ENCODE measurements around the gene KRT73.

Gene KRT73

DNA sequence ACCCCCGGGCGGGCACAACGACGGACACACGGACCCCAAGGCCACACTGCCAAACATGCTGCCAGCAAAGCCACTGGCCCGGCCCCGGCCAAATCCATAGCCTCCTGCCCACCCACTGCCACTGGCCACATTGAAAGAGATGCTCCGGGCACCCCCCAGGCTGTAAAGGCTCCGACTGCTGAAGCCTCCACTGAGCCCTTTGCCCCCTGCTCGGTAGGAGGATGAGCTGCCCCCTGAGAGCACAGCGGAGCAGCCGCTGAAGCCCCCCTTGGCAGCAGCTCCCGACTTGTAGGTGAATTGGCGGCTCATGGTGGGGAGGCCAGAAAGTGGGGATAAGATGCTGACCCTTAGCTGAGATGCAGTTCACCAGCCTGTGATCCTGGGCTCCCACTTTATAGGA lies at the start of gene KRT73:
Gene KRT73, minus strand, starts transcription at position 344 of the 400 bp plus-strand sequence. Its CDS starts 35 bp downstream, at position 309.
- DNase-seq (ENCODE audit: low read depth): no peak

DNA sequence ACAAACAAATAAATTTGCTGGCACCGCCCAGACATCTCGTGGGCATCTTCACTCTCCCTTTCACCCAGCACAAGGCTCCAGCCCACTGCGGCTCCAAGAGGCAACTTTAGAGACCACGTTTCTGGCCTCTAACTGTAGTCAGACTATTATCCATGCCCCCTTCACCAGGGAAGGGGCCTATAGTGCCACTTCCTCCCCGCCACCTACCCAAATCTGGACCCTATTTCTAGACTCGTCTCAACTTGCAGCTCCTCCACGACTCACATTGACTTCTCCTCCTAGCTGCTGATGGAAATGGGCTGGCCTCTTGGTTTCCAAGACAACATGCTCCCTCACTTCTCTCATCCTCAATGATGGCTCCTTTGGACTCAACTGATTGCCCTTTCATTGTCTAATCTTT lies 49.6 kb upstream of the KRT73 start:
- no peak for DNase-seq (ENCODE audit: low read depth)

DNA sequence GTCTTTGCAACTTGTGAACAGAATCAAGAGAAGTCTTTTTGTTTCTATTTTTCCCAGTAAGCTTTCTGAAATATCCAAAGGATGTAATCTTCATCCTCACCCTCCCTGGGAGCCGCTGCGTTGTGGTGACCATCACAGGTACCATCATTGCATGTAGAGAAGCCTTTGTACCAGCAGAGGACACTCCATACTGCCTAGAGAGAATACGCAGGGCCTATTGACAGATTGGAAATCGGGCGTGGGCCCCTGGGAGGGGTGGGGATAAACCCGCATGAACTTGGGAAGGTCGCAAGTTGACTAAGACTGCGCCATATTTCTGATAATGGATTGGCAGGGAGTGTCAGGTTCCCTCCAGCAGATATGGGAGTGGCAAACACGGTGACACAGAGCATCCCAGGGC lies 49.1 kb upstream of the KRT73 start:
- DNase-seq (ENCODE audit: low read depth): no peak

DNA sequence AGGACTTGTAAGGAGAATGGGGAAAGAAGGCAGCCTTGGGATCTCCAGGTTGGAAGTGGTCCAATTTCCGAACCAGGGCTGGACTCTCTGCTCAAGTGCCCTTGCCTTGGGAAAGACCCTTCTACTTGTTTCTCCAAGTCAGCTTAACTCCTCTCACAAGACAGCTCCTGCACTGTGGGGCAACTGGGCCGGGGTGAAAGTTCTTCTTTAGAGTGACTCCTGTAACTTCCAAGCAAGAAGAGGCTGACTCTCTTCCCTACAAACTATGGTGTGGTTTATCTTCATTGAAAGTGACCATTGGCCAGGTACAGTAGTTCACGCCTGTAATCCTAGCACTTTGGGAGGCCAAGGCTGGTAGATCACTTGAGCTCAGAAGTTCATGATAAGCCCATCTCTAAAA lies 48.1 kb upstream of the KRT73 start:
- no peak for DNase-seq (ENCODE audit: low read depth)

DNA sequence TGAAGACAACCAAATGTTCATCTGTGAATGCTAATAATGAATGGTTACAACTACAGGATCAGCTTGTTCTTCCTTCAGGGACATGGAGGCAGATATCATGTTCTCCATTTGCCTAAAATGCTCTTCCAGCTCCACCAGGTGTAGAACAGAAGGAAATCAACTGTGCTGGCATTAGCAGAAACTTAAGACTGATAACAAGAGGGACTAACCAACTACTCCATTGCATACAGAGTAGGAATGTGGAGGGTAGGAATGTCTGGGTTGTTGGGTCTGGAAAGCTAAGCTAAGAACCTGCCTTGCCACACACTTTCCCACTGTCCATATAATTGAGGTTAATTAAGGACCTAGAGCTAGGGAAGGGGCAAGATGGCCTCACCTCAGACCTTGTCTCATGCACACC lies 45.1 kb upstream of the KRT73 start:
- DNase-seq (ENCODE audit: low read depth): no peak

DNA sequence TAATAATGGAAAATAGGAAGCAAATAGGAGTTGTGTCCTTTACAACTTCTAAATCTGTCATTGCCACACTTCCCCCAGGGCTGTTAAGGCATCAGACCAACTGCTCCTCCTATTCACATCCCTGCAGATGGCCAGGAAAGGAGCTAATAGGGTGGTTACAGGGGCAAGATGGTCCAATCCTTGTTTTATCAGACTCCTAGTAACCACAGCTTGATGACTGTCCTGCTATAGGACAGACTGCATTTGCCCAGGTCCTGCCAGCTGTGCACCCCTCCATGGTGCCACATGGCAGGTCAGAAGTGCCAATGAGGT lies 44.5 kb upstream of the KRT73 start:
- DNase-seq (ENCODE audit: low read depth): no peak

DNA sequence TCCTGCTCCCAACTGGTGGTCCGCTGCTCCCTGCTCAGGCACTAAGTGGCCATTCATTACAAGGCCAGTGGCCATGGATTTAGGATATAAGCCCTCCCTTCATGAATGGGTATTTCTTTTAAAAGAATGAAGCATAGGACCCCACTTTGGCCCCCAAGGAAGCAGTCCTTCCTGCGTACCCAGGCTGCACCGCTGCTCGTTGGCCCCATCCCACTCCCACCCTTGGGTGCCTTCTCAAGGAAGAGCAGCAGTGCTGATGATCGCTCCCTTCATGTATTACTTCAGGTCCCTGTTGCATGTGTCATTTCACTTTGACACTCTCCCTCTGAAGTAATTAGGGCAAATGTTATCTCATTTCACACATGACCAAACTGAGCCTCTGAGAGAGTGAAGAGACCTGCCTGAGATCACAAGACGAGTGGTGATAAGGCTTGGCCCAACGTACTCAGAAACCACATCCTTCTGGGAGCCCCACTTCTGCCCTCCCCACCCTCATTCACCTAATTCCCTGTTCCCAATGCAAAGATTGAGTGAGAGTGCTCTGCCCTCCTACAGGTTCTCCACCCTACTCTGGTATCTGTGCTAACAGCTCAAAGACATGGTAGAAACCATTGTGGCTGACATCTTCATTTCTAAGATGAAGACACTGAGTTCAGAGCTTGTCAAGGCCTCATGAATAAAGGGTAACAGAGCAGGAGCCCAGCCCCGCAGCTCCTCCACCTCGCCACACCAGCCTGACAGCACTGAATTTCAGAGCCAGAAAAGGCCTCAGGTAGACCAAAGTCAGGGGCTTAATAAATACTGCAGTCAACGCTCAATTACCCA lies 43.9 kb upstream of the KRT73 start:
- no peak for DNase-seq (ENCODE audit: low read depth)

DNA sequence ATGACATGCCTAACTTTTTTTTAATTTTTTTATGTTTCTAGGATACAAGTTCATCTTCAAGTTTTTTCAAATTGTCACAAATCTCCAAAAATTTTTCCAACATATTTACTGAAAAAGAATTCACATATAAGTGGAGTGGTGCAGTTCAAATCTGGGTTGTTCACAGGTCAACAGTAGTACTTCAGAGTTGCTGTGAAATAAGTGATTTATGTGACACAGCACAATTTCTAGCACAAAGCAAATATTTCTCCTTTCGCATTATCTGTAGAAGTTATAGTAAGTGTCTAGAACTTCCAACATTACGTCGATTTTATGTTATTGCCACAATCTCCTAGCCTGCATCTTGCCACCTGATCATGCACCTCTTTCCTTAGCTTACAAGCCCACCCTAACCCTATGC lies 43.3 kb upstream of the KRT73 start:
- no peak for DNase-seq (ENCODE audit: low read depth)

DNA sequence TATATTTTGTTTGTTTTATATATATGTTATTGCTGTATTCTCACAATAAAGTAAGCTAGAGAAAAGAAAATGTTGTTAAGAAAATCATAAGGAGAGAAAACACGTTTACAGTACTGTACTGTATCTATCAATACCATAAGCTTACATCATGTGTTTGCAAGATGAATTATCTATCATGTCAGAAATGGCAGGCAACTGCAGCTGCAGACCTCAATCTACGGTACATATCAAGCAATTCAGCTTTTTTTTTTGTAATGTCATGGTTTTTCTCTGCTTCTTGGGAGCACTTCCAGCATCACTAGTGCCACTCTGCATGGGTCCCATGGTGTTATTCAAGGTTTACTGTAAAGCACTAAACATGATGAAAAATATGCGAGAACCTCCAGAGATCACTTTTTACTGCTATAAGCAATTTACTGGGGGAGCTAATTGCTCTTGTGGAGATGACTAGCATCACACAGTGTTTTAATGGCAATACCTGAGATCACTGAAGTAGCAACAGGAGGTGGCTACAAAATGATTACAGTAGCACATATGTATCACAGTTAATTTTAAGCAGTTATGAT lies 42.7 kb upstream of the KRT73 start:
- DNase-seq (ENCODE audit: low read depth): no peak

DNA sequence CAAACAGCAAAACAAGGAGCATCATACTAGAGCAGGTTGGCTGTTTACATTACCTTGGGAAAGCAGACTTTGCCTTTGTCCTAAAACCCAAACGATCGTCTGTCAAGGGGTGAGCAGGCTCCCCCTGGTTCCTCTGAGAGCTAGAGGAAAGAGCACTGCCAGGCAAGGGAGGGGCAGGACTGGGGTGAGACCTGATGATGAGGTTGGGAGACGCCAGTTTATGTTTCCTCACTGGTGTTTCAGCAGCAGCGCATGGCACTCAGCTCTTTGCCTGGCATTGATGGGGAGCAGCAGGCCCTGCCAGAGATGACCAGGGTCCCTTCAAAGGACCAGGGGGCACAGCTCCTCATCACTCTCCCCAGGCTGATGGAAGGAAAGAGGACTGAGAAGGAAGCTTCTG lies 41.6 kb upstream of the KRT73 start:
- DNase-seq (ENCODE audit: low read depth): no peak

DNA sequence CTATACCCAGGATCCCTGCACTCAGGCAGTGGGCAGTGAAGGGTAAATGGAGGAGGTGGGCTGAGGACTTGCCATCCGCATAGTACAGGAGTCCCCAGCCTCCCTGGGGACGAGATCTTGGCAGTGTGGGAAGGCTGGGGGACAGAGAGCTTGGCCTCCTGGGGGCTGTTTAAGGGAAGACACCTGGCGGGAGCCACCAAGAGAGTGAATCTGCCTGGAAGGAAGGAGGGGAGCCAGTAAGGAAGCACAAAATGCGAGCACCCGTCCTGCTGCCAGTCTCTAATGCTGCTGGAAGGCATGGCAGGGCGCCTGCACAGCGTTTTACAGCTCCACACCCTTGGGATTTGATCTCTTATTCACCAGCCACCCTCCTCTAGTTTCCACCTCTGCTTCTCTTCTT lies 41.0 kb upstream of the KRT73 start:
- no peak for DNase-seq (ENCODE audit: low read depth)

DNA sequence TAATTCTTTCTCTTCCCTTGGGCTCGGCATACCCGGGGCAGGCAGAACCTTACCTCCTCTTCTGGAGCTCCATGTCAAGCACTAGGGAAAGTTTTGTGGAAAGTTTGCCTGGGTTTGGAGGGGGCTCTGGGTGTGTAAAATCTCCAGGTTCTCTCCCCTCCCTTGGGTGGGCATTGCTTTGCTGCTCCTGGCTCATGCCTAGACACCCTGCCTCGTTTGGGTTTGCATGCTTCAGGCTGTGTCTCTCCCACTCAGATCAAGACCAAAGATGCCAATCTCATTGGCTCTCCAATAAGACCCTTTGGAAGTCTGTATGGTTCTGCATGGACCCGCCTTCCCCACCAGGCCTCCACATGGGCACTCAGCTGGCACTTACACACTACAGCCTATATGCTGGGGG lies 39.8 kb upstream of the KRT73 start:
- DNase-seq (ENCODE audit: low read depth): no peak

DNA sequence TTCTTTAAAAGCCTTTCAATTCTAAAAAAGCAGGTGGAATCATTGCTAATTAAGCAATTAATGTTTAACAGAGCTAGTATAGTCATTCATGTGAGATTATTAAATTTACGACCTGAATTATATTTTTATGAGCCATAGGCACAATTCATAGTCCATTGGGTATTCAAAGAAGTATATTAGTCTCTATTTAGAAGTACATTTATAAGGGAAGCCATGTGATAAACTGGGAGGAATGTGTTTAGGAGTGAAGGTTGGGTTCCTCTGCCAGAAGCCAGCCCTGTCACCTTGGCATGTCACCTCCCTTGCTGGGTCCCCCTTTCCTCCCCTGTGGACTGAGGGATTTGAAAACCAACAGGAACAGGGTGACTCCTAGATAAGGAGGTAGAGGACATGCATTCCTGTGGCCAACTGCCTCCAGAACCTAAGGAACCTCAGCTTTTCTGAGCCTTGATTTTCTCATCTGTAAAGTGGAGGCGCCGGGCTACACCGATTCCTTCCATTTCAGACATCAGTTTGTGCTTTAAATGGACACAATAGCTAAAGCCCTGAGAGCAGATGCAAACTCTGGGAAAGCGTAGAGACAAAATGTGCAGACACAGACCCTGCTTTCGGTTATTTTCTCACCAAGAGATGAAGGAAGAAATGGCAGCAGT lies 39.0 kb upstream of the KRT73 start:
- DNase-seq (ENCODE audit: low read depth): no peak

DNA sequence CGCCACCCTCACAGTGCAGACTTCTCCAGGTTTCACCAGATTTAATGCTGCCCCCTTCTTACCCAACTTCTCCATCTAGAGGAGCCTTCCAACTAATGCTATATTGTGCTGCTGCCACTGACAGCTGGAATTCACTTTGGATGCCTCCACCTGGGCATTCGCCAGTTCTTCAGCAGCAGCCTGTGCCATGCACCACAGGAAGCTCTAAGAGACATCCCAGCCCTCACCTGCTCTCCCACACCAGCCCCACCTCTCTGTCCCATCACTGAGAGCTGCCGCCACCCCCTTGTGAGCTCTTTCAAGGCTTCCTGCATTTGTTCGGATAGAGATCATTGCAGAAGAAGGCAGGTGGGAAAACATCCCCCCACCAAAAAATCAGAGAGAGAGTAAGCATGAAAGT lies 38.3 kb upstream of the KRT73 start:
- DNase-seq (ENCODE audit: low read depth): no peak

DNA sequence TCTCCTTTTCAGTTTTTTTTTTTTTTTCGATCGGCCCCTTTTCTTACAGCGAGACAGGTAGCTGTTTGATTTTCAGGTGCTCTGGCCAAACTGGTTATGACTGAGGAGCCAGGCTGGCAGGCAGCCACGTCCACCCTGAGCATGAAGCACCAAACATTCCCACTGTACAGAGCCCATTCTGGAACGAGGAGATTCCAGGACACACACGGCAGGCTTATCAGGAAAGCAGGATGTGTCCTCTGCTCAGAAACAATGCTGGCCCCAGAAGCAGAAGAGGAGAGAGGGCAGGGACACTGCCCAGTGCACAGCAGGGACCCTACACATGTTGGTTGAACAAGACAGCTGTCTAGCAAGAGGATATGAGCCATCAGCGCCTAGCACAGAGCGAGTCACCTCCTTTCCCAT lies 37.4 kb upstream of the KRT73 start:
- DNase-seq (ENCODE audit: low read depth): no peak

DNA sequence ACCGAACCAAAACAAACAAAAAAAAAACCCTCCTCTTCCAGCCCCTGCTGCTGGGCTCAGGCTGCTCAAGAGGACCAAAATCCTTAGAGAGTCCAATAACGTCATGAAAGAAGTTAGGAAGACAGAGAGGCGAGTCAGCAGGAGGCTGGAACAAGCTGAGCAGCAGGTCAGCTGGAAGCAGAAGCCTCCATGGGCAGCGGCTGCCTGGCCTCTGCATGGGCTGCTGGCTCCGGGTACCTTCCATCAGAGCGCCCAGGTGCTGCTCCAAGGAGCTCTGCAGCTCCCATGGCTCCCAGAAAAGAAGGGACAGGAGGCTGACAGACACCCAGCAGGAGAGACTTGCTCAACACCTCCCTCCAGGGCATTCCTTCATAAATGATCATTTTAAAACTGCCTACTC lies 36.9 kb upstream of the KRT73 start:
- no peak for DNase-seq (ENCODE audit: low read depth)

DNA sequence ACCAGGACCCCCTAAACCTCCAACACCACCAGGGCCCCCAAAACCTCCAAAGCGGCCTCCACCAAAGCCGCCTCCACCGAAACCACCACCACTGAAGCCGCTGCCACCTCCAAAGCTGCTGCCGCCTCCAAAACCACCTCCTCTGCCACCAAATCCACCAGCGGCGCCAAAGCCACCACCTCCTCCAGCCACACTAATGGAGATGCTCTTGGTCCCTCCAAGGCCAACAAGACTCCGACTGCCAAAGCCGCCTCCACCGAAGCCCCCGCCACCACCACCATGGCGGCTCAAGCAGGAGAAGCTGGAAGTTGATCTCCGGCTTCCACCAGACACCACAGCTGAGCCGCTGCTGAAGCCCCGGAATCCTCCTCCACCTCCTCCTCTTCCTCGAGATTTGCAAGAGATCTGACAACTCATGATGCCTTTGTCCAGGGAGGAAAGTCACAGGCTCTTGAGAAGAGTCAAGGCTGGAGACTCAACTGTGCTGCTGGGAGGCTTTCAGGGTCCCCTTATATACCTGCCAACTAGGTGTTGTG lies 33.4 kb upstream of the KRT73 start, which contains the start of gene KRT2:
Gene KRT2, minus strand, starts transcription at position 486 of the 536 bp plus-strand sequence. Its CDS starts 69 bp downstream, at position 417.
- no peak for DNase-seq (ENCODE audit: low read depth)

DNA sequence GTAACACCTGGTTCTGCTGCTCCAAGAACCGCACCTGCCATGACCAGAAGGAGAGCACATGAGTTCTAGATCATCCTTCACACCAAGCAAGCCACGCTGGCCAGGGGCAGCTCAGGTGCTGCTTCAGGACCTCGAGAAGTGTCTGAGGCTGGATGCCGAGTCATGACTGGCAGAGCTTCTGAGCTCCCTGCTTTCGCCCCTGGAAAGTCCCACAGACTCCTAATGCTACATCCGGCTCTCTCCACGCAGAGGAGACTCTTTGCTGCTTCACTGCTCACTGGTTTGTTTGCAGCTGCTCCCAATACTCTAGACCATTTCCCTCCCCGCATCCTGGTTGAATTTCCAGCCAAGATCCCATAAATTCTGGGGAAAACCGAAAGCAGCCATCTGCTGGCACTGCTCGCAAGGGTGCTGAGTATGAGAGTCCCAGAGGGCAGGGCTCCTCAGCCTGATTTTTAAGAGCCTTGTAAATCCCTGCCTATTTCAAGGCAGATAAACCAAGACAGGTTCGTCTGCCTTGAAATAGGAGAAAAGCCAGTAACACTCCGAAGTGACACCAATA lies 32.2 kb upstream of the KRT73 start:
- no peak for DNase-seq (ENCODE audit: low read depth)

DNA sequence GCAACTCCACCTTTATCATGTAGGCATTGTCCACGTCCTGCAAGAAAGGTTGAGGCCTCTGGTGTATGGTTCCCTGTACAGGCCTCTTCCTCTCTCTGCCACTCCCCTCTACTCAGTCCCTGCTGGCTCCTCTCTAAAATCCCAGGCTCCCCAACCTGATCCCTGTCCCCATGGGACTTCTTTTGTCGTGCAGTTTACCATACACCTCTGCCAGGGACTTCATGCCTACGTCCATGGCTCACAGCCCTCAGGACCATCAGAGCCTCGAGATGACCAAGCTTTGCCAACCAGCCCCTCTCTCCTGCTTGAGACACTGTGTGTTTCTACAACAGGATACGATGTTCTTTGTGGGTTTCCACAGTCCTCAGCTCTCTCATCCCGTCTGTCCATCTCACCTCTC lies 30.7 kb upstream of the KRT73 start:
- DNase-seq (ENCODE audit: low read depth): no peak

DNA sequence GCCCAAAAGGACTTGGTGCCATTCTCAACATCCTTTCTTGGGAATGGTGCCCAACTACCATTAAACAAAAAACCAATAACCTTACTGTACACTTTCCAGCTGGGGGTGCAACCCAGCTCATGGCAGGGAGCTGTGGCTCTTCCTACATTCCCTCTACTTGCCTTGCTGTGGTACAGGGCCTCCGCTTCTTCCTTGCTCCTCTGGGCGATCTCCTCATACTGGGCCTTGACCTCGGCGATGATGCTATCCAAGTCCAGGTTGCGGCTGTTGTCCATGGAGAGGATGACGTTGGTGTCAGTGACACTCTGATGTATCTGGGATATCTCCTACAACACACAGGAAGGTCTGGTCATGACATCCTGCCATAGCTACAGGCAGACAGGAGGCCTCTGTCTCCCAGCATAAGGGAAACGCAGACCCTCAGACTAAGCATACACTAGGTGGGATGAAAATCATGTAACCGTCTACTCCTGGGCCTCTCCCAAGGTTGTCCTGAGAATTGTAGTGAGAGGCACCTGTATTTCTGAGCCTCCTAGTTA lies 29.7 kb upstream of the KRT73 start:
- DNase-seq (ENCODE audit: low read depth): no peak

DNA sequence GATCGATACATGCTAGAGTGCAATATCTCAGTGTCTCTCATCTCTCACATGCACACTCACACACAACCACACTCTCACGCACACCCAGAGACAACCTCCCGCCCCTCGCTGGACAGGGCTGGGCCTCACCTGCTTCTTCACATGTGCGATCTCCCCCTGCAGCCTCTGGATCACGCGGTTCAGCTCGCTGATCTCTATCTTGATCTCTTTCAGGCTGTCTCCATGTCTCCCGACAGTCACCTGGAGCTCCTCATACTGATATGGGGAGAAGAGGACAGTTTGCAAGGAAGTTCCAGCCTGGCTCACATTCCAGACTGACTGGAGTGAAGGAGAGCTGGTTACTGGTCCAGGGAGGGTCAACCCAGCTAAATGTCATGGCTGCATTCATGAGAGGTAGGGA lies 29.2 kb upstream of the KRT73 start:
- DNase-seq (ENCODE audit: low read depth): no peak

DNA sequence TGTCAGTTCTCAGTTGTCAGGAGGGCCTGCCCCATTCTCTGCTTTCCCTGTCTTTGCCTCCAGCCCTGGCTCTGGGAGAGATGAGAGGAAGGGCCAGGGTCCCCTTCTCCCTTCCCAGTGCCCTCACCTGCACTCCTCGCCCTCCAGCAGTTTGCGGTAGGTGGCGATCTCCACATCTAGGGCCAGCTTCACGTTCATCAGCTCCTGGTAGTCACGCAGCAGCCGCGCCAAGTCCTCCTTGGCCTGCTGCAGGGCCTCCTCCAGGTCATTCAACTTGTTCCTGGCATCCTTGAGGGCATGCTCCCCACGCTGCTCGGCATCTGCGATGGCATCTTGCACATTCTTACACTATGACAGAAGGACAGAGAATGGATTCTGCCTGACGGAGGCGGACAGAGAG lies 28.3 kb upstream of the KRT73 start:
- DNase-seq (ENCODE audit: low read depth): no peak

DNA sequence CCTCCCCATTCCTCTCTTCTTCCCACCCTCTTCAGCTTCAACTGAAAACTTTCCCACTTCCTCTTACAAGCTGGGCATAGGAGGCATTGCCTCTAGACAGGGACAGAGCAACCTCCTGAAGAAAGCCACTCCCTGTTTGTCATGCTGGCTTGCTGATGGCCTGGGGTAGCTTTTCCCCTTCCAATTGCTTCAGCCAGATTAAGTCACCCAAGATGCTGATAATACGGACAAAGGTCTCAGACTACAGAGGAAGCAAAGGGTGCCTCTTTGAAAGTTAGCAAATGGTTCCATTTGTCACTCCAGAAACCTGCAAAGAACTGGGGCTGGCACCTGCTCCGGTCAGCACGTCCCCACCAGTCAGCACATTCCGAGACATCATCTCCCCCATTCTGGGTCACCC lies 27.6 kb upstream of the KRT73 start:
- no peak for DNase-seq (ENCODE audit: low read depth)

Data from fibroblast of the conjunctiva (primary cell).